ENCODE measurements around the gene YPEL1.

- TF ChIP-seq CTCF (conservative IDR thresholded peaks at IDR 0.05 in 1 of 2, IDR thresholded peaks at IDR 0.05 in 1 of 2; ENCODE audit: extremely low read depth in 1 of 2, insufficient read depth in 1 of 2, low read depth in 1 of 2, low read length in 2 of 2) (no peak), EZH2 (IDR thresholded peaks at IDR 0.05; ENCODE audit: borderline replicate concordance, low read length) (no peak)
Measured at GRCh38 chr22:21652547-21653545, 82.7 kb downstream of the YPEL1 start.
